Skin epidermis (tissue), 12 donors: ENCODE data around the gene IPCEF1.
"Not testable (repeated sequence)": the region's sequence is repeated elsewhere in the genome, so short reads cannot be mapped to it uniquely, and the experiment has no call there.

Experiments
- H3K27ac ChIP-seq, 21 experiments: fragments of 200-600 bp; sonication (generic) in 11 of 21; one replicate each; pipeline ENCODE4 v1.5.0; 2020; ENCODE audit warnings: mild to moderate bottlenecking in 3 of 21, inconsistent platforms in 2 of 21, moderate library complexity in 2 of 21
- H3K4me3 ChIP-seq, 7 experiments: fragments of 200-600 bp; sonication (generic) in 2 of 7; one replicate each; pipeline ENCODE4 v1.5.0; 2020; ENCODE audit warnings: inconsistent platforms in 2 of 7, mild to moderate bottlenecking in 2 of 7, moderate library complexity in 1 of 7

The IPCEF1 gene

DNA sequence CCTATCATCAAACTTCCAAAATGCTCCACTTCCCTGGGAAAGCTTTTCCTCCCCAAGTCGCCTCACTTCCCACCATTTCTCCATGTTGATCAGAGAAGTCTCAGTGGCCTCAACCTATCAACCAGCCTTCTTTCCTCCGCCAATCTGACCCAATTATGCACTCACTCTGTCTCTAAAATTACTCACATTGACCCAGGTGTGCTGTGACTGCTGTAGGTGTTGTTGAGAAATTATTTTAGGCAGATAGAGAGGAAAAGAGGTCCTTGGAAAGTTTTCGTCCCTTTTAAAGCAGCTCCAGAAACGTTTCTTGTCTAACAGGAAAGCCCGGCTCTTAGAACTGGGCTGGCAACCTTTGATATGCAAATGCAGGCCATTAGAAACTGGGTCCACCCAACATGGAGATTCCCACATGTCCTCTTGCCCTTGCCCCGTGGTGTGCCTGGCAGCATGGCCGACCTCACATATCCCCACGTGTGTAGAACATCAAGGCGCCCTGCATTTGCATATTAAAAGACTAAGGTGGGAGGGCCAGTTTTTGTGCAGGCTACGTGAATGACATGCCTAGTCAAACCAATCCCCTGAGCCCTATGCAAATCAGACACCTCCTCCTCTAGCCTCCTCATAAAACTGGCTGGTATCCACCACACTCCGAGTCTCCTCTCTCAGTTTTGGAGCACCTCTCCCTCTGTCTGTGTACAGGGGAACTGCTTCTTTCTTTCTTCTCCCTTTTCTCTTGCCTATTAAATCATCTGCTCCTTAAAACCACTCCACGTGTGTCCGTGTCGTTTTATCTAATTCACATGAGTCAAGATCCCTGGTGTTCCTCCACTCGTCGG lies 12.9 kb downstream of the IPCEF1 start:
- peak overlapping the region in 18 of 21 experiments; percentile 2 to 82 (median 48) for H3K27ac ChIP-seq
- peak overlapping the region in 2 of 7 experiments; percentile 3 to 9 for H3K4me3 ChIP-seq

DNA sequence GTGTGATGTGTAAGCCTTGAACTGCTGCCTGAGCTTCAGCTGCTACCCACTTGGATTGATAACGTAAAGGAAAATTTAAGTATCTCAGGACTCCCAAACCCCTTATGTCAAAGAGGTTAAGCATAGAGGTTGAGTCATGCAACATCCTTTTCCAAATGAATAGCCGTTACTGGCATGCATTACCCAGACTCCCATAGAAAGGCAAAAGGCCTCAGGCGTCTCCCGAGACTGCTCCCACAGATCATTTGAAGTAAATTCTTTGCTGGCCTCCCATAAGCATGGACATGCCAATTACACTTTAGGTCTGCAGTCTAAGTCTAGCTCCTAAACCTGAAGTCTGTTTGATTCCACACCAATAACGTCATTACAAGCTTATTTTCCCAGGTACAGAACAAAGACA lies 14.7 kb downstream of the IPCEF1 start:
- Histone ChIP-seq H3K4me3 (no peak overlapping the region), H3K27ac (peak overlapping the region in 1 of 21 experiments; percentile 6)

DNA sequence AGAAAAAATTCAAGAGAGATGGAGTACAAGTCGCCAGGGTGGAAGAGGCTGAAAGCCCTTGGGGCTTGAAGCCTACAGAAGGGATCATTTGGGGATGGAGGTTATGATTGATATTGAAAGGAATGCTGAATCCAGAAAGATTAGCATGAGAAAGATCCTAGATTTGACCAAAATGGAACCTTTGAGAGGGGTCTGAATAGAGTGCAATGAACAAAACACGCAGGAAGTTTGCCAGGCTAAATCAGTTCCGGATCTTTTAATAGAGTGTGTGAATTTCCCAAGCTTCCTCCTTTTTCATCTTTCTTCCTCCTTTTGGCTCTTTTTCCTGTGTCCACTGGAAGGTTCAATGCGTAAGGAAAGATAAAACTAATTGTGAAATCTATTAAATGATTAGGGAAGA lies 15.3 kb downstream of the IPCEF1 start:
- Histone ChIP-seq H3K4me3 (no peak overlapping the region), H3K27ac (no peak overlapping the region)

DNA sequence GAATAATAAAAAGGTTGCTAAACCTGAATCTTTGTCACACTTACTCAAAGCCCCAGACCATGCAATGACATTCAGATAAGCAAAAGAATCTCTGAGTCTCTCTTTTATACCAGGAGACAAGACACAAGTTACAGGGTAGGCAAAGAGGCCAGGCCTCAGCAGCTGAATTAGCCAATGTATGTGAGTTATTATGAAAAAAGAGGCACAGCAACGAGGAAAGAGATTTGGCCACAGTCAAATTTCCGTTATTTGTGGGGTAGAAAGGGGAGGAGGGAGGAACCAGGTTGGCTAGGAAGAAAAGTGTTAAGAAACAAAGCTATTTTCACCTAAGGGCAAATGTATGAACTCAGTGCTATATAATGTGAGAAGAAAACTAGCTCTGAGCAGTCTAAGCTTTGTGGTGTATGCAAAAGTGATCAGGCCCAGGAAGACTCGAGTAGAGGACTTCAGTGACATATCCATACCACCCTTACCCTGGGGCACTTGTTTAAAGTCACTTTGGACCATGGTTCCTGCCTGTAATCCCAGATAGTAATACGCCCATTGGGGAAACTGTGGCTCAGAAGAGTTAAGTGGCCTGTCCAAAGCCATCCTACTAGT lies 19.1 kb downstream of the IPCEF1 start:
- Histone ChIP-seq H3K27ac (no peak overlapping the region), H3K4me3 (no peak overlapping the region)

DNA sequence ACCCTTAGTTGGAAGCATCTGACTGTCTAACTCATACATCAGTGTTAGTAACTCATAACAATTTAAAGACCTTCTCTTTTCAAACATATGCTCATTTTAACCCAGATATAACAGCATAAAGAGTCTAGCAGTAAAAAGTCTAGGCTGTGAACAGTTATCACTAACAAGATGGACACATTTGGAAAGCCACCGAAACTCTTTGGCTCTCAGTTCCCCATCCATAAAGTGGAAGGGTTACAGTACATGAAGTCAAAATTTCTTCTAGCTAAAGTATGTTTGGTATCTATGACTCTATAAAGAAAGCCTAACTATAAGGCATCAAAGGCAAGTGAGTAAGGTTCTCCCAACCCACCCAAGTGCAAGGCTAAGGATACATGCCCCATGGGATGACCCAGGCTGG lies 22.5 kb downstream of the IPCEF1 start:
- not testable (repeated sequence) for H3K4me3 ChIP-seq, H3K27ac ChIP-seq

DNA sequence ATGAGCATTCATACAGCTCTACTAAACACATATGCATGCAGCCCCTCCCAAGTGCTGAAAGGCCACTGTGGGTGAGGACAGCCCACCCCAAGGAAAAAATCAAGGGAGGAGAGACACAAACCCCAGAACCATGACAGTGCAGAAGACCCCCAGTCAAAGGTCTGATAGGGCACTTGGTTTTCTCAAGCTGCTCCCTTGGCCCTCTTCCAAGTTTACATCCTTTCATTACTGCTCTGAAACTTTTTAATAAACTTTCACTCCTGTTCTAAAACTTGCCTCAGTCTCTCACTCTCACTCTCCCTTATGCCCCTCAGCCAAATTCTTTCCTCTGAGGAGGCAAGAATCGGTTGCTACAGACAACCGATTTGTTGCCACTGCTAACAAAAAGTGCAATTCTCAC lies 24.9 kb downstream of the IPCEF1 start:
- Histone ChIP-seq H3K4me3 (no peak overlapping the region), H3K27ac (no peak overlapping the region)

DNA sequence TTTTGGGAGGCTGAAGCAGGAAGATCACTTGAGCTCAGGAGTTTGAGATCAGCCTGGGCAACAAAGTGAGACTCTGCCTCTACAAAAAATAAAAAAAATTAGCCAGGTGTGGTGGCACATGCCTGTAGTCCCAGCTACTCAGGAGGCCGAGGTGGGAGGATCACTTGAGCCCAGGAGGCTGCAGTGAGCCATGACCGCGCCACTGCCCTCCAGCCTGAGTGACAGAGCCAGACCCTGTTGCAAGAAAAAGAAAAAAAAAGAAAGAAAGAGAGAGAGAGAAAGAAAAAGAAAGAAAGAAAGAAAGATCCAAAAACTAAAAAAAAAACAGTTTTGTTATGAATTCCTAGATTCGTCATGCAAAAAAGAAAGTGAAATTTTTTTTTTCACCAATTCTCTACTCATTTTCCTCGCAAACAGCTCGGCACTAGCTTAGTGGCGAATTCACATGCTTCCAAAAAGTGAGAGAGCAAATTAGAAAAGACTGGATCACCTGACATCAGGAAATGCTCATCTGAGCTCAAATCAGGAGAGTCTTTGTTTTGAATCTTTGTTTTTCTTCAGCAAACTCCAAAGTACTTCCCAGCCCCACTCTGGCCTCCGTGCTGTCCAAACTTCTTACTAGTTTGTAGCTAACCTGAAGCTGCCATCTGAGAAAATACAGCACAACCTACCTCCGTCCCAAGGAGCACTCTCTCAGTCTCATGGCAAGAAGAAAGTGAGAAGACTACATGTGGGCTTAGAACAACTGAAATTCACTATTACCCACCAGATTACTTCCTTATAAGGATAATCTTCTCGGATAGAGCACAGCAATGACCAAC lies 27.0 kb downstream of the IPCEF1 start:
- H3K27ac ChIP-seq = no peak overlapping the region
- H3K4me3 ChIP-seq = no peak overlapping the region

DNA sequence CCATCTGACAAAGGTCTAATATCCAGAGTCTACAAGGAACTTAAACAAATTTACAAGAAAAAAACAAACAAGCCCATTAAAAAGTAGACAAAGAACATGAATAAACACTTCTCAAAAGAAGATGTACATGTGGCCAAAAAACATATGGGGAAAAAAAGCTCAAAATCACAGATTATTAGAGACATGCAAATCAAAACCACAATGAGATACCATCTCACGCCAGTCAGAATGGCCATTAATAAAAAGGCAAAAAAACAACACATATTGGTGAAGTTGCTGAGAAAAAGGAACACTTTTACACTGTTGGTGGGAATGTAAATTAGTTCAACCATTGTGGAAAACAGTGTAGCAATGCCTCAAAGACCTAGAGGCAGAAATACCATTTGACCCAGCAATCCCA lies 29.3 kb downstream of the IPCEF1 start:
- not testable (repeated sequence) for H3K27ac ChIP-seq

DNA sequence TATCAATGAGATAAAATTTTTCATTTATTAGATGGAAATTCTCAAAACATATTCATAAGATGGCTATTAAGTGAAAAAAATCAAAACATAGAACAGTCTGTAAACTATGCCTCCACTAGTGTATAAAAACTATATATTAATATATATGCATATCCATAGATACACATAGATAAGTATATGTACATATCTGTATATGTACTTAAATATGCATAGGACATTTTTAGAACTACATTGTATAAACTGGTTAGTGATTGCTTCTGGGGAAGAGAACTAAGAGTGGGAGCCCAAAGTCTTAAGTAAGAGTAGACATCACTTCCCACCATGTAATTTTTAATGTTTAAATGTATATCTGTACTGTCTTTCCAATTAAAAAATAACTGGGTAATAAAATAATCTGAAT lies 31.5 kb downstream of the IPCEF1 start:
- H3K4me3 ChIP-seq = no peak overlapping the region
- no peak overlapping the region for H3K27ac ChIP-seq

More for the DNA sequence above, 29.3 kb downstream of the IPCEF1 start:
- not testable (repeated sequence) for H3K4me3 ChIP-seq

DNA sequence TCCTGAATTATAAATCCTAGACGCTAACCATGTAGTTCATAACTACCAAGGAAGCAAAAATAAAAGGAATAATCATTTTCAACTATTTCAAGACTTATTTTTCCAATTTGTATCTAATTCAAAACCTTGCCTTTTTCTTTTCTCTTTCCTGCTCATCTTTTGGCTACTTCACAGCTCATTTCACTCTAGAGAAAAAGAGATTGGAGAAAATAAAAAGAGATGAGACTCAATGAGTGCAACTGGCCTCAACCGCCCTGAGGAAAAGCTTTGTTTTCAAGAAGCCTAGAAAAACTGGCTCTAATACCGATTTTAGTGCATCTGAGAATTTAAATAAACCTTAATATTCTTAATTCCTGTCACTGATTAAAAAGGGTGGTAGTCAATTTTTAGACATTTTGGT lies 36.4 kb downstream of the IPCEF1 start:
- H3K27ac ChIP-seq = no peak overlapping the region
- no peak overlapping the region for H3K4me3 ChIP-seq

DNA sequence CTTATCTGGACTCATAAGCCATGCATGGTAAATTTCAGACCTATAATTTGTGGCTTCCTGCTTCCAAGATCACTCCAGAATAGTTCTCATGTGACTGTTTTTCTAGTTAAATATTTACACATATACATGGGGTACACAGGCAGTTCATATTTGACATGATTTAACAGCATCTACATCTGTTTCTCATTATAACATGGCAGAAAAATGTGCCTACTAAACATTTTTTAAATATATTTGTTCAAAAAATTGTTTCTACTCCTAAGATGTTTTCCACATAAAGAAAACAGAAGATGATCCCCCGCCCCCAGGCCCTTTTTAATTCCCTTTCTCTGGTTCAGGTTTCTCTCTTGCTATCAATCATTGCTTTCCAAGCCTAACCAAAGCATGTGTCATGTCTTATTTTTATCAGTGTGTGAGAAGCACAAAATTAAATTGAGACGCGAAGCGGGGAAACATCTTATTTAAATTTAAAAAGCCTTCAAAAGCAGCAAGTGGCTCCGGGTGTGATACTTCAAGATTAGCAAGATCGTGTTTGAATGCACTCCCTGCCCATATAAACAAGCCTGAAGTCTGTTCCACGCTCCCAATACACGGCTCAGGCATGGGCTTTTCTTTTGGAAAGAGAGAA lies 37.3 kb downstream of the IPCEF1 start:
- peak overlapping the region in 2 of 21 experiments; percentile 14 to 21 for H3K27ac ChIP-seq
- H3K4me3 ChIP-seq = no peak overlapping the region

DNA sequence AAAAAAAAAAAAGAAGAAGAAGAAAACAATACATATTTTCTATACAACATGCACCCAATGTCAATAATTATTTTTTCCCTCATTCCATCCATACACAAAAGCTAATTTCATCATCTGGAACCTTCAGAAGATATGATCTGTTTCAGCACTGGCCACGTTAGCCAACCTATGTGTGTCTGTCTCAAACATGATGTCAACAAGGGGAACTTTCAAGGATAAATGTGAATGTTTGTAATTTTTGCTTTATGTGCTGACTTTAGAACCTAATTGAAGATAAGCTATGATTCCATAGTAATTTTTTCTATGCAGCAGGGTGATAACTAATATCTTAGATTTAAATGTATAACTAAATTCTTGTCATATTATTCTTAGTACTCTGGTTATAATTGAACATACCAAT lies 37.9 kb downstream of the IPCEF1 start:
- Histone ChIP-seq H3K27ac (peak overlapping the region in 1 of 21 experiments; percentile 16), H3K4me3 (no peak overlapping the region)

DNA sequence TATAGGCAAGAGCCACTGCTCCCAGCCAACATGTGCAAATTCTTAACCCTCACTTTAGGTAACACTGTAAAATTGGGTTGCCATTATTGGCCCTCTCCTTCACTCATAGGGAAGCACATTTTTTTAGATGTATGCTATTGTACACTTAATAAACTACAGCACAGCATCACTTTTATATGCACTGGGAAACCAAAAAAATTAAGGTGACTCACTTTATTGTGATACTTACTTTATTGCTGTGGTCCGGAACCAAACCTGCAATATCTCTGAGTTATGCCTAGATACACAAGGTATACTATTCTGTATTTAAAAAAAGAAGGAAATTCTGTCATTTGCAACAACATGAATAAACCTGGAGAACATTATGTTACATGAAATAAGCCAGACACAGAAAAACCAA lies 40.5 kb downstream of the IPCEF1 start:
- Histone ChIP-seq H3K4me3 (no peak overlapping the region), H3K27ac (no peak overlapping the region)

DNA sequence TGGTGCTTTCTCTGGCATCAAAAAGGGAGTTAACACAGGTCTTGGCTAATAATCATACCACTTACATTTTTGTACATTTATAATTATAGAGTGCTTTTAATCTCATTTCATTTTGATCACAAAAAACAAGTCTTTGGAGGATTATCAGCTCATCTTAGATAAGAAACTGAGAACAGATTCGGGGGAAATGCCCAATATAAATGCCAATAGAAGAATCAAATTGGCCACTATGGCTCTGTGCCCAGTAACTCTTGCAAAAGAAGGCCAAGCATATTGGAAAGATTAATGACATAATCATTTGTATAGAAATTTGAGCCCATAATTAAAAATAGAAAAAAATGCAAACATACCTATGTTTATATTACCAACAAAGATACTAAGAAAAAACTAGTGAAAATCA lies 42.5 kb downstream of the IPCEF1 start:
- no peak overlapping the region for H3K27ac ChIP-seq
- no peak overlapping the region for H3K4me3 ChIP-seq

DNA sequence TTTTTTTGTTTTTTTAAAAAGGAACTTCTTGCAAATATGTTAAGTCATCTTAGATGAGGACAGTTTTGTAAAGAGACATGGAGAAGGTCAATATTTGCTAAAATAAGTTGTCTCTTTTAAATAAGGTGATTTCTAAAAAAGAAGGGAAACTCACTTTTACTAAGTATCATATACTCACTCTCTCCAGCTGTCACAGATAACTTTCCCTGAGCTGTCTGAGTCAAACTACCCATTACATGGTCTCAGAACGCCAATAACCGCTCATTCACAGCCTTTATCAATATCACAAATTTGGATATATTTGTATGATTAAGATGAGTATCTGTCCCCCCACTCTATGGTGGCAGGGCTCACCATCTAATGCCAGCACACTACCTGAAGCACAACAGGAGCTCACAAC lies 47.6 kb downstream of the IPCEF1 start:
- Histone ChIP-seq H3K4me3 (no peak overlapping the region), H3K27ac (no peak overlapping the region)

DNA sequence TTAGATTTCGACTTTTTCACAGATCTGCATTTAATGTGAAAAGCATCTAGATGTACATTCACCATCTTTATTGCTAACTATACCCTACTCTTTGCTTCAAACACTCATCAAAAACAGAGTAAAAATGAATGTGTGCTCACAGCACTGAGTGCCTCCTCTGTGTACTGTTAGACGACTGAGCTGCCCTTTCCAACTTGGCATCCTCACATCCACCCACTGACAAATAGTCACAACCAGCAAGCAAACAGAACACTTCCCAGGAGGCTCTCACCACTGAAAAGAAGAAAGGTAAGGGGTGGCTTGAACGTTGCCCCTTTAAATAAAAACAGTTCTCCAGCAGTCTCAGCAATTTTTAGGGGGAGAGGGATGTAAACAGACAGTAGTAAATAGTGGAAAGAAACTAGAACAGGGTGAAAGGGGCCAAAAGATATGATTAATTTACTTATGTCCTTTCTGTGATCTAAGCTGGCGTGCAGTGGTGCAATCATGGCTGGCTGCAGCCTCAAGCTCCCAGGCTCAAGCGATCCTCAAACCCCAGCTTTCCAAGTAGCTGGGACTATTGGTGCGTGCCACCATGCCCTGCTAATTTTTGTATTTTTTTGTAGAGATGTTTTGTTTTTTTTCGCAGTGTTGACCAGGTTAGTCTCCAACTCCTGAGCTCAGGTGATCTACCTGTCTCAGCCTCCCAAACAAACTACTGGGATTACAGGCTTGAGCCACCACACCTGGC lies 48.7 kb downstream of the IPCEF1 start:
- Histone ChIP-seq H3K4me3 (no peak overlapping the region), H3K27ac (no peak overlapping the region)

DNA sequence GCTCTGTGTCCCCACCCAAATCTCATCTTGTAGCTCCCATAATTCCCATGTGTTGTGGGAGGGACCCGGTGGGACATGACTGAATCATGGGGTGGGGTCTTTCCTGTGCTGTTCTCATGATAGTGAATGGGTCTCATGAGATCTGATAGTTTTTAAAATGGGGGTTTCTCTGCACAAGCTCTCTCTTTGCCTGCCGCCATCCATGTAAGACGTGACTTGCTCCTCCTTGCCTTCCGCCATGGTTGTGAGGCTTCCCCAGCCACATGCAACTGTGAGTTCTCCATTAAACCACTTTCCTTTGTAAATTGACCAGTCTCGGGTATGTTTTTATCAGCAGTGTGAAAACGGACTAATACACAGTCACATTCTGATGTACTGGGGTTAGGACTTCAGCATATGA lies 49.5 kb downstream of the IPCEF1 start:
- H3K27ac ChIP-seq, H3K4me3 ChIP-seq: not testable (repeated sequence)

DNA sequence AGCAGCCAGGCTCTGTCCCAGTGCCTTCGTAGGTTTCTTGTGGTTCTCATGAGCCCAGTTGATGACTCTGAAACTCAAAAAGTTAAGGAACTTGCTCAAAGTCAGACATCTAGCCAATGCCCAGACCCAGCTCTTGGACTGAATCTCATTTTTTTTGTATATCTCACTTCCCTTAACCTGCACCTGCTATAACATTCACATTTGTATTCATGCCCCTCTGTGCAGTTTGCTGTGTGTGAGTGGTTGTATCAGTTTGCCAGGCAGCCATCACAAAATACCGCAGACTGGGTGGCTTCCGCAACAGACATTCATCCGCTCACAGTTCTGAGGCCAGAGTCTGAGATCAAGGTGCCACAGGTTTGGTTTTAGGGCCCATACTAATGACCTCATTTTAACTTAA lies 49.9 kb downstream of the IPCEF1 start:
- no peak overlapping the region for H3K27ac ChIP-seq

DNA sequence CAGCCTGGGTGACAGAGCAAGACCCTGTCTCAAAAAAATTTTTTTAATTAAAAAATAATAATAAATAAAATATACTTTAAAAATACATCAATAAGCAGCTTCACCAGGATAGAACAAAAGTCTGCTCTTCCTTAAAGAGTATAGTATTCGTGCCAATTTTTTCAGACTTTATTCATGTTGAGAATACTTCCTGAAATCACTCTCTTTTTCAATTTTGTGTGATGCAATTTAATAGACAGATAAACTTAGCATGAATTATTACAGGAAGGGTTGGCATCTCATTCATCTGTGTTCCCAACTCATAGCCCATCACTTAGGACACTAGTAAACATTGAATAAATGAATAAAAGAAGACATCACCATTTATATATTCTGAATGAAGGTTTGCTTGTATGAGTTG lies 52.4 kb downstream of the IPCEF1 start:
- no peak overlapping the region for H3K4me3 ChIP-seq
- H3K27ac ChIP-seq = no peak overlapping the region

More for the DNA sequence above, 49.9 kb downstream of the IPCEF1 start:
- no peak overlapping the region for H3K4me3 ChIP-seq

DNA sequence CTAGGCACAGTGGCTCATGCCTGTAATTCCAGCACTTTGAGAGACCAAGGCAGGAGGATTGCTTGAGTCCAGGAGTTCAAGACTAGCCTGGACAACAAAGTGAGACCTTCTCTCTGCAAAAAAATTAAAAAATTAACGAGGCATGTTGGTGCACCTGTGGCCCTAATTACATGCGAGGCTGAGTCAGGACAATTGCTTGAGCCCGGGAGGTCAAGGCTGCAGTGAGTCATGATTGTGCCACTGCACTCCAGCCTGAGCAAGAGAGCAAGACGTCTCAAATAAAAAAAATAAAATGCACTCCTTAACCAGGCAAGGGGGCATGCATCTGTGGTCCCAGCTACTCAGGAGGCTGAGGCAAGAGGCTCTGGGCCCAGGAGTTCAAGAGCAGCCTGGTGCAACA lies 53.0 kb downstream of the IPCEF1 start:
- not testable (repeated sequence) for H3K27ac ChIP-seq, H3K4me3 ChIP-seq
